K562 (cell line): ENCODE measurements around the gene TMEM60. TPM values are rescaled to one million over a fixed set of nuclear protein-coding genes. Genes with fewer than 3 reads are reported as not detected.

ENCODE experiments used
- ATAC-seq: fragments of 200-7000 bp; cut with Tn5 transposase; 3 replicates; pipeline ENCODE4 v1.9.1; 2020; ENCODE audit warnings: moderate library complexity
- BruUV-seq: library from RNA; stranded (reverse); fragments of 400-500 nt; replicated peaks from 2 replicates; lab custom pipeline; 2021; lab: Mats Ljungman, UMichigan
- CTCF ChIA-PET: fragments of 300-600 bp; formaldehyde crosslinking; extraction: SDS; loops from one replicate; lab custom pipeline; 2021; ENCODE audit warnings: low intra/inter-chr PET ratio; lab: Yijun Ruan, JAX
- POLR2A ChIA-PET: fragments of 300-600, 350-650 bp; sonication (Branson Sonifier 250); formaldehyde crosslinking; extraction: SDS; loops from one replicate; lab custom pipeline; 2021; ENCODE audit warnings: antibody characterized with exemption, inconsistent platforms; lab: Yijun Ruan, JAX
- DNase-seq, 4 experiments: peaks; one replicate each; pipeline versions ENCODE4 v3.0.0 to v3.0.0-alpha.2; 2011 to 2018; ENCODE audit warnings: low spot score in 3 of 4, mixed read lengths in 3 of 4; ENCODE audit errors: extremely low read depth in 1 of 4
- FAIRE-seq: peaks from 2 replicates; lab custom pipeline; 2011; peaks lifted over from hg19 to GRCh38; lab: Jason Lieb, UNC
- H2AFZ ChIP-seq: 2 replicates; pipeline ENCODE4 v1.6.0; 2011; ENCODE audit warnings: low read depth, low read length, control low read depth, inconsistent platforms
- H3K27ac ChIP-seq: fragments of 200-600 bp; 3 replicates; pipeline ENCODE4 v1.8.0; 2011; ENCODE audit warnings: low read depth, mild to moderate bottlenecking, control low read depth, inconsistent platforms, low read length, moderate library complexity, mixed read lengths; ENCODE audit errors: extremely low read depth
- H3K27me3 ChIP-seq, 2 experiments: fragments of 300-600 bp in 1 of 2; 2 replicates in 1 of 2; 3 replicates in 1 of 2; pipeline versions ENCODE4 v1.6.0 to v1.8.0; 2011; ENCODE audit warnings: inconsistent platforms in 2 of 2, low read length in 2 of 2, mild to moderate bottlenecking in 1 of 2, mixed read lengths in 1 of 2, moderate library complexity in 1 of 2; ENCODE audit not compliant: control insufficient read depth in 2 of 2, insufficient read depth in 2 of 2
- H3K36me3 ChIP-seq: fragments of 300-600 bp; 3 replicates; pipeline ENCODE4 v1.8.0; 2011; ENCODE audit warnings: mild to moderate bottlenecking, low read length, inconsistent platforms; ENCODE audit not compliant: control insufficient read depth, insufficient read depth
- H3K4me1 ChIP-seq, 2 experiments: fragments of 200-600 bp in 1 of 2; replicated peaks in 1 of 2; 2 replicates in 1 of 2; 3 replicates in 1 of 2; pipeline versions ENCODE4 v1.5.1 to v1.8.0; 2011; ENCODE audit warnings: inconsistent platforms in 2 of 2, low read length in 2 of 2, mild to moderate bottlenecking in 1 of 2, mixed read lengths in 1 of 2, moderate library complexity in 1 of 2; ENCODE audit not compliant: control insufficient read depth in 2 of 2, insufficient read depth in 2 of 2
- H3K4me2 ChIP-seq: 2 replicates; pipeline ENCODE4 v1.6.1; 2011; ENCODE audit warnings: low read length, control low read depth, inconsistent platforms, mixed read lengths; ENCODE audit not compliant: insufficient read depth
- H3K4me3 ChIP-seq: fragments of 200-600 bp; sonication (generic), shearing (Covaris generic); 2 replicates; pipeline ENCODE4 v1.5.1; 2016; ENCODE audit warnings: control low read depth, inconsistent platforms
- H3K79me2 ChIP-seq: fragments of 200-600 bp; 3 replicates; pipeline ENCODE4 v1.8.0; 2011; ENCODE audit warnings: low read length, inconsistent platforms; ENCODE audit not compliant: control insufficient read depth, insufficient read depth
- H3K9ac ChIP-seq, 2 experiments: 2 replicates each; pipeline versions ENCODE4 v1.6.0 to v1.6.1; 2011; ENCODE audit warnings: low read depth in 2 of 2, low read length in 2 of 2, control low read depth in 1 of 2, inconsistent platforms in 1 of 2, mild to moderate bottlenecking in 1 of 2, mixed read lengths in 1 of 2; ENCODE audit not compliant: insufficient read depth in 1 of 2
- H3K9me1 ChIP-seq: one replicate; pipeline ENCODE4 v1.6.0; 2011; ENCODE audit warnings: inconsistent platforms, mild to moderate bottlenecking, low read length, moderate library complexity; ENCODE audit not compliant: control insufficient read depth, insufficient read depth
- H3K9me3 ChIP-seq: replicated peaks from 2 replicates; pipeline ENCODE4 v1.5.1; 2011; ENCODE audit warnings: low read depth, low read length, inconsistent platforms; ENCODE audit not compliant: control insufficient read depth, insufficient read depth
- H4K20me1 ChIP-seq: replicated peaks from 2 replicates; pipeline ENCODE4 v1.6.1; 2011; ENCODE audit warnings: low read length, inconsistent platforms, mixed read lengths; ENCODE audit not compliant: control insufficient read depth, insufficient read depth
- ARID3A ChIP-seq: IDR thresholded peaks from 2 replicates; pipeline ENCODE4 v1.6.1; 2012; ENCODE audit warnings: low read depth, low read length, improper control_type of control experiment, borderline replicate concordance
- ATF1 ChIP-seq, 2 experiments: fragments of 450-650 bp in 1 of 2; IDR thresholded peaks; 2 replicates each; pipeline ENCODE4 v1.6.1; 2016; ENCODE audit warnings: missing compliant biosample characterization in 1 of 2, missing genetic modification characterization in 1 of 2
- CBFB ChIP-seq: sonication (generic); formaldehyde crosslinking; IDR thresholded peaks from 2 replicates; pipeline ENCODE4 v1.4.0; 2020; ENCODE audit warnings: mild to moderate bottlenecking, missing genetic modification reagents
- DNMT1 ChIP-seq: fragments of 450-650 bp; IDR thresholded peaks from 2 replicates; pipeline ENCODE4 v1.6.1; 2016; ENCODE audit warnings: antibody characterized with exemption, mild to moderate bottlenecking
- NFRKB ChIP-seq: fragments of 450-650 bp; IDR thresholded peaks from 2 replicates; pipeline ENCODE4 v1.6.1; 2016; ENCODE audit warnings: low read depth
- PHB ChIP-seq: fragments of 250-450 bp; sonication (Bioruptor Pico); IDR thresholded peaks from 2 replicates; pipeline ENCODE4 v1.5.0; 2021
- PKNOX1 ChIP-seq: fragments of 450-650 bp; IDR thresholded peaks from 2 replicates; pipeline ENCODE4 v1.6.1; 2016
- STAT5B ChIP-seq: fragments of 250-450 bp; sonication (Bioruptor Pico); IDR thresholded peaks from 2 replicates; pipeline ENCODE4 v1.8.0; 2021; ENCODE audit warnings: mild to moderate bottlenecking, inconsistent platforms
- ZBTB26 ChIP-seq: fragments of 450-650 bp; formaldehyde crosslinking; IDR thresholded peaks from 2 replicates; pipeline ENCODE4 v1.4.0; 2022; ENCODE audit warnings: missing genetic modification characterization
- WGBS: fragments of 100-300 bp; shearing (Covaris generic); methylation state at CpG from one replicate; pipeline ENCODE4 v1.1.6; 2016; ENCODE audit warnings: low coverage, mixed read lengths; ENCODE audit not compliant: insufficient coverage; ENCODE audit errors: missing lambda C conversion rate; 5-methylcytosine and 5-hydroxymethylcytosine counted together
- in situ Hi-C: fragments of 300-500 bp; cut with MboI; formaldehyde crosslinking; loops from 4 replicates; pipeline ENCODE4 v1.15.0; 2018; ENCODE audit warnings: inconsistent platforms, mixed read lengths
- intact Hi-C: fragments of 100-400 bp; cut with micrococcal nuclease; formaldehyde crosslinking; loops from 2 replicates; pipeline ENCODE4 v1.14.2; 2022
- polyA plus RNA-seq, 8 experiments: library from polyadenylated mRNA; depleted of rRNA in 4 of 8; stranded (reverse) in 5 of 8; unstranded in 3 of 8; fragments of >200 nt; fragmentation: Nextera tagmentation in 2 of 8; fragmentation: Illumina TruSeq in 1 of 8; extraction: Ambion mirVana in 2 of 8; extraction: Trizol in 1 of 8; gene quantifications; 2 replicates each; pipeline versions ENCODE4 v1.2.1 to v1.2.3, GENCODE V29; 2011 to 2014; ENCODE audit warnings: inconsistent platforms in 1 of 8, missing spikeins in 1 of 8
- total RNA-seq, 7 experiments: library from RNA; depleted of rRNA in 6 of 7; stranded (reverse); fragments of >200 nt in 6 of 7; fragmentation: Illumina TruSeq in 2 of 7; extraction: Trizol in 2 of 7; gene quantifications; 2 replicates each; pipeline versions ENCODE4 v1.2.1 to v1.2.3, GENCODE V29; 2011 to 2021; ENCODE audit warnings: low replicate concordance in 1 of 7
- TF ChIP-seq, protein P1 (sequence below): fragments of 250-450 bp; sonication (Bioruptor Pico); IDR thresholded peaks from 2 replicates; pipeline ENCODE4 v1.8.0; 2022; ENCODE audit warnings: moderate library complexity, mild to moderate bottlenecking, inconsistent platforms

Gene TMEM60
- total and polyA plus RNA-seq, 9 of the 15 experiments (the other 6 are each of a cell fraction or from before 2014, with no cell fraction given) = 12.5 to 140 (median 38.4) TPM

- TF ChIP-seq ZBTB26 (CRISPR knock-in tag) (no peak), DNMT1 (no peak), NFRKB (no peak), ATF1 (CRISPR knock-in tag; IDR thresholded peaks at IDR 0.05) (no peak), ATF1 (tag; IDR thresholded peaks at IDR 0.05) (no peak)
- TF ChIP-seq, protein P1, sequence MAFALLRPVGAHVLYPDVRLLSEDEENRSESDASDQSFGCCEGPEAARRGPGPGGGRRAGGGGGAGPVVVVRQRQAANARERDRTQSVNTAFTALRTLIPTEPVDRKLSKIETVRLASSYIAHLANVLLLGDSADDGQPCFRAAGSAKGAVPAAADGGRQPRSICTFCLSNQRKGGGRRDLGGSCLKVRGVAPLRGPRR (CRISPR knock-in tag) = no peak
Observed at GRCh38 chr7:77759294-77759889, 38.8 kb downstream of the TMEM60 start (continued).

DNA sequence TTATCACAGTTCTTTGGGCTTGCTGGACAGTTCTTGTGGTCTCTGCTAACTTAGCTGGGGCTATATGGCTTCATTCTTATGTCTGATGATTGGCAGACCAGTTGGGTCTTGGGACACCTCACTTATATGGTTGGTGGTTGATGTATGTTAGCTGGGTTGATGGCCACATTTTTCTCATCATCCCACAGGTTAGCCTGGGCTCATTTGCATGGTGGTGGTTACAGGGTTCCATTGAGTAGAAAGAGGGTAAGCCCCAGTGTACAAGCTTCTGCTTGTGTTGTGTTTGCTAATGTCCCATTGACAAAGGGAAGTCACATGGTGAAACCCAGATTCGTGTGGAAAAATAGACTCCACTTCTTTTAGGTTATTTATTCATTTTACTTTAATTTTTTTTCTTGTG lies 40.6 kb downstream of the TMEM60 start:
- intact Hi-C loops = loop anchor here (5.0 to 10.0 kb wide), 2 partner anchors 85 to 323 kb away; no protein-coding TSS in a partner anchor
- Histone ChIP-seq H3K9me3 (no peaks in the 10 kb centered on the region), H3K4me3 (no peak overlapping the region), H3K27ac (no peak overlapping the region), H2AFZ (no peak overlapping the region), H4K20me1 (no peaks in the 10 kb centered on the region), H3K27me3 (no peaks in the 10 kb centered on the region), H3K4me2 (no peak overlapping the region), H3K36me3 (peaks cover 14% of the 10 kb centered on the region), H3K9ac (no peak overlapping the region), H3K9me1 (no peaks in the 10 kb centered on the region), H3K79me2 (peaks cover 65% of the 10 kb centered on the region), H3K4me1 (peaks cover 2 to 3% of the 10 kb centered on the region in 2 experiments; a peak in 2 of 5 replicates)
- ATAC-seq (no peak), DNase-seq (no peak), FAIRE-seq (no peak)
- ChIA-PET POLR2A (interaction anchor here (0.9 to 1.1 kb wide), 2 partner anchors 17 to 283 kb away, joined by 3 read pairs; no protein-coding TSS in a partner anchor), CTCF (interaction anchor here (0.8 to 2.5 kb wide), 2 partner anchors 104 to 106 kb away, joined by 3 to 23 read pairs; no protein-coding TSS in a partner anchor)
- WGBS = 40% methylated on average over 1 of the region's 1 CpG
- in situ Hi-C loops = no loop called here
- BruUV-seq = no TSS peak
- no peak for TF ChIP-seq STAT5B (CRISPR knock-in tag)
- peak; percentile 56 for TF ChIP-seq PKNOX1
- TF ChIP-seq CBFB (CRISPR knock-in tag) = no peak
- TF ChIP-seq PHB (CRISPR knock-in tag) = no peak
- TF ChIP-seq ARID3A = no peak
